ENCODE results near the gene MED13L.

DNA sequence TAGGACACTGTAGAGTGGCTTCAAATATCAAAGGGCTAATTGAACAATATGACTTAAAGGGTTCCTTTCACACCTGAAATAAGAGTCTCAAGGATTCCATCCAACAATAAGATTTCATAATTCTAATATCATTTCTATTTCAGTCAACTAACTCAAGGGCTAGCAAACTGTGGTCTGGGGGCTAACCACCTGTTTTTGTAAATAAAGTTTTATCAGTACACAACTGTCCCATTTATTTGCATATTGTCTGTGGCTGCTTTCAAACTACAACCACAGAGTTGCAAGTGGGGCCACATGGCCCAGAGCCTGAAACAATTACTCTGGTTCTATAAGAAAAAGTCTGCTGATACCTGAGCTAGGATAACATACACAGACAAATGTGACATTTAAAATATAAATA is 29.1 kb downstream of the MED13L start:
- no peak for TF ChIP-seq TAF1 (IDR thresholded peaks at IDR 0.05; ENCODE audit: borderline replicate concordance, low read depth, low read length)
- TF ChIP-seq, protein P1, sequence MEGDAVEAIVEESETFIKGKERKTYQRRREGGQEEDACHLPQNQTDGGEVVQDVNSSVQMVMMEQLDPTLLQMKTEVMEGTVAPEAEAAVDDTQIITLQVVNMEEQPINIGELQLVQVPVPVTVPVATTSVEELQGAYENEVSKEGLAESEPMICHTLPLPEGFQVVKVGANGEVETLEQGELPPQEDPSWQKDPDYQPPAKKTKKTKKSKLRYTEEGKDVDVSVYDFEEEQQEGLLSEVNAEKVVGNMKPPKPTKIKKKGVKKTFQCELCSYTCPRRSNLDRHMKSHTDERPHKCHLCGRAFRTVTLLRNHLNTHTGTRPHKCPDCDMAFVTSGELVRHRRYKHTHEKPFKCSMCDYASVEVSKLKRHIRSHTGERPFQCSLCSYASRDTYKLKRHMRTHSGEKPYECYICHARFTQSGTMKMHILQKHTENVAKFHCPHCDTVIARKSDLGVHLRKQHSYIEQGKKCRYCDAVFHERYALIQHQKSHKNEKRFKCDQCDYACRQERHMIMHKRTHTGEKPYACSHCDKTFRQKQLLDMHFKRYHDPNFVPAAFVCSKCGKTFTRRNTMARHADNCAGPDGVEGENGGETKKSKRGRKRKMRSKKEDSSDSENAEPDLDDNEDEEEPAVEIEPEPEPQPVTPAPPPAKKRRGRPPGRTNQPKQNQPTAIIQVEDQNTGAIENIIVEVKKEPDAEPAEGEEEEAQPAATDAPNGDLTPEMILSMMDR (IDR thresholded peaks at IDR 0.05): no peak
- TF ChIP-seq, protein P2, sequence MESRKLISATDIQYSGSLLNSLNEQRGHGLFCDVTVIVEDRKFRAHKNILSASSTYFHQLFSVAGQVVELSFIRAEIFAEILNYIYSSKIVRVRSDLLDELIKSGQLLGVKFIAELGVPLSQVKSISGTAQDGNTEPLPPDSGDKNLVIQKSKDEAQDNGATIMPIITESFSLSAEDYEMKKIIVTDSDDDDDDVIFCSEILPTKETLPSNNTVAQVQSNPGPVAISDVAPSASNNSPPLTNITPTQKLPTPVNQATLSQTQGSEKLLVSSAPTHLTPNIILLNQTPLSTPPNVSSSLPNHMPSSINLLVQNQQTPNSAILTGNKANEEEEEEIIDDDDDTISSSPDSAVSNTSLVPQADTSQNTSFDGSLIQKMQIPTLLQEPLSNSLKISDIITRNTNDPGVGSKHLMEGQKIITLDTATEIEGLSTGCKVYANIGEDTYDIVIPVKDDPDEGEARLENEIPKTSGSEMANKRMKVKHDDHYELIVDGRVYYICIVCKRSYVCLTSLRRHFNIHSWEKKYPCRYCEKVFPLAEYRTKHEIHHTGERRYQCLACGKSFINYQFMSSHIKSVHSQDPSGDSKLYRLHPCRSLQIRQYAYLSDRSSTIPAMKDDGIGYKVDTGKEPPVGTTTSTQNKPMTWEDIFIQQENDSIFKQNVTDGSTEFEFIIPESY (IDR thresholded peaks at IDR 0.05; ENCODE audit: borderline replicate concordance, low read depth): no peak
- no peak for TF ChIP-seq MXI1 (IDR thresholded peaks at IDR 0.05; ENCODE audit: low read depth, low read length)
- TF ChIP-seq POLR2AphosphoS5 (IDR thresholded peaks at IDR 0.05; ENCODE audit: low read depth, low read length): no peak
- no peak for TF ChIP-seq GABPA (IDR thresholded peaks at IDR 0.05; ENCODE audit: low read depth)

Data from SK-N-SH (cell line).